ENCODE data around the gene NAP1L5. TPM values are rescaled to one million over a fixed set of nuclear protein-coding genes. Genes with fewer than 3 reads are reported as not detected.

The NAP1L5 gene
- total RNA-seq, 1 donor from 2014 or later: 4.4 TPM

DNA sequence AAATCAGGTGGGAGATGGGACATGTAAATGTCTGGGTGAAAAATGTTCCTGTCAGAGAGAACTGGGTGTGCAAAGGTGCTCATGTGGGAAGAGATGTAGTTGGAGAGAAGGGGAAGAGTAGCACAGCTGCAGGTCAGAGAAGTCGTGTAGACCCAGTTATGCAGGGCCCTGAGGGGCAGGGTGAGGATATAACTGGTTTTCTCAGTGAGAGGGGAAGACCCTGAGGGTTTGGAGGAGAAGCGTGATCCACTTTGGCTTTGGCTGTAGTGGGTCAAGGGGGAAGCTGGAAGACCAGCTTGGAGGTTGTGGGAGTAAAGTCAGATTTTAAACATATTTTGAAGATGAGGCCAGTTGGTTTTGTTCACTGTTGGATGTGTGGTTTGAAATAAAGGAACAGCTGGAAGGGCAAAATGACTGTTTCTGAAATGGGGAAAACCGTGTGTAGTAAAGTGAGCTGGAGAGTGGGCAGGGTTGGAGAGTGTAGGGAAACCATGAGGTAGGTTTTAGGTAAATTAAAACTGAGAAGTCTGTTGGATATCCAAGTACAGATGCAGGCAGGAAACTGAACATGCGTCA lies 44.2 kb downstream of the NAP1L5 start:
- no peak overlapping the region for H3K4me3 Mint-ChIP-seq
- peaks cover 10% of the 10 kb centered on the region for H3K9me3 Mint-ChIP-seq

DNA sequence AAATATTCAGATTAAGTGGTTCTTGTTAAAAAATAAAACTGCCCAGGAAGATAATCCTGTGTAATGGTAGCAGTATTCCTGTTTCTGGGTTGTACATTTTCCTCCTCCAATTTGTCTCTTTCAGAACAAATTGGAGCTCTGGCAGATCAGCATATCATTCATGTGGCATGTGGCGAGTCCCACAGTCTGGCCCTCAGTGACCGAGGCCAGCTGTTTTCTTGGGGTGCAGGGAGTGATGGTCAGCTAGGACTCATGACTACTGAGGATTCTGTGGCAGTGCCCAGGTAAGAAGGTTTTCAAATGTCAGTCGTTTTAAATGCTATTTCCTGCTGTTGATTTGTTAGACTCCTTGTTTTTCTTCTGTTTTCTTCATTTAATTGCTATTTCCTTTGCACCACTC lies 47.9 kb downstream of the NAP1L5 start:
- Mint-ChIP-seq H3K9me3 (no peaks in the 10 kb centered on the region), H3K27me3 (ENCODE audit: low read depth) (no peaks in the 10 kb centered on the region), H3K27ac (no peak overlapping the region), H3K36me3 (peaks cover 4% of the 10 kb centered on the region), H3K4me3 (no peak overlapping the region), H3K4me1 (no peaks in the 10 kb centered on the region)
- no peak for DNase-seq (ENCODE audit: low spot score in 2 of 2, unreplicated experiment in 2 of 2)
- TF ChIP-seq, protein P1, sequence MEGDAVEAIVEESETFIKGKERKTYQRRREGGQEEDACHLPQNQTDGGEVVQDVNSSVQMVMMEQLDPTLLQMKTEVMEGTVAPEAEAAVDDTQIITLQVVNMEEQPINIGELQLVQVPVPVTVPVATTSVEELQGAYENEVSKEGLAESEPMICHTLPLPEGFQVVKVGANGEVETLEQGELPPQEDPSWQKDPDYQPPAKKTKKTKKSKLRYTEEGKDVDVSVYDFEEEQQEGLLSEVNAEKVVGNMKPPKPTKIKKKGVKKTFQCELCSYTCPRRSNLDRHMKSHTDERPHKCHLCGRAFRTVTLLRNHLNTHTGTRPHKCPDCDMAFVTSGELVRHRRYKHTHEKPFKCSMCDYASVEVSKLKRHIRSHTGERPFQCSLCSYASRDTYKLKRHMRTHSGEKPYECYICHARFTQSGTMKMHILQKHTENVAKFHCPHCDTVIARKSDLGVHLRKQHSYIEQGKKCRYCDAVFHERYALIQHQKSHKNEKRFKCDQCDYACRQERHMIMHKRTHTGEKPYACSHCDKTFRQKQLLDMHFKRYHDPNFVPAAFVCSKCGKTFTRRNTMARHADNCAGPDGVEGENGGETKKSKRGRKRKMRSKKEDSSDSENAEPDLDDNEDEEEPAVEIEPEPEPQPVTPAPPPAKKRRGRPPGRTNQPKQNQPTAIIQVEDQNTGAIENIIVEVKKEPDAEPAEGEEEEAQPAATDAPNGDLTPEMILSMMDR (IDR thresholded peaks at IDR 0.05; ENCODE audit: unreplicated experiment): no peak

More for the DNA sequence above, 44.2 kb downstream of the NAP1L5 start:
- Mint-ChIP-seq H3K36me3 (peaks cover 19% of the 10 kb centered on the region), H3K4me1 (peaks cover 3% of the 10 kb centered on the region), H3K27me3 (ENCODE audit: low read depth) (no peaks in the 10 kb centered on the region), H3K27ac (no peak overlapping the region)
- TF ChIP-seq, protein P1 (IDR thresholded peaks at IDR 0.05; ENCODE audit: unreplicated experiment): no peak
- DNase-seq (ENCODE audit: low spot score in 2 of 2, unreplicated experiment in 2 of 2): no peak

DNA sequence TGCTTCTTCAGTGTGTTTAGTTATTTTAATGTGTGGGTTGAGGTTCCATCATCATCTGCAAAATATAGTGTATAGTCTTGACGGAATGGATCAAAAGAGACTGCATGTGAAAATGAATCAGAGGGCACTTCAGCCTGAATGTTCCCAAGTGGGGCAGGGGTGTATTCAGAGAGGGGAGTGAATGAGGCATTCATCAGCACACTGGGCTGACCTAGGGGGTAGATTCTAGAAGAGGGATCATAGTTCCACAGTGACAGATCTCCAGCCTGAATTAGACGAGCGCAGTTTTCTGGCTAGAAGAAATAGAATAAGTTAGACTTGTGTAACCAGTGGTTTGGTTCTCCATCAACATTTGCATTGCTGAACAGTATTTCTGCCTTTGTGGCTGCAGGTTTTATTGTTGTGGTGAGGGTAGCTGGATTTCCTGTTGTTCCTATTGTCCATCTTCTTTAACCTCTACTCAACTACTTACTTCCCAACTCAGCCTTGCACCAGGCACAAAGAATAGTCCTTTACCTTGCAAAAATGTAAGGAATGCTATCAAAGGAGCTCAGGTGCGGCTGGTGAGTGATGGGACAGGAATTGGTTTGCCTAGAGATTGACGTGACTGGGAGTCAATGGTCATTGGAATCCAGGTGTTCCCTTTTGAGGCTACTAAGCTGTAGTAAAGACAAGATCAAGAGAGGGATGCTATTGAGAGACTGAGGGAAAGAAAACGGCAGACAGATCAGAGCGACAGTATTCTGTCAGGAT lies 50.9 kb downstream of the NAP1L5 start:
- DNase-seq (ENCODE audit: low spot score in 2 of 2, unreplicated experiment in 2 of 2): no peak
- no peak overlapping the region for H3K27ac Mint-ChIP-seq

DNA sequence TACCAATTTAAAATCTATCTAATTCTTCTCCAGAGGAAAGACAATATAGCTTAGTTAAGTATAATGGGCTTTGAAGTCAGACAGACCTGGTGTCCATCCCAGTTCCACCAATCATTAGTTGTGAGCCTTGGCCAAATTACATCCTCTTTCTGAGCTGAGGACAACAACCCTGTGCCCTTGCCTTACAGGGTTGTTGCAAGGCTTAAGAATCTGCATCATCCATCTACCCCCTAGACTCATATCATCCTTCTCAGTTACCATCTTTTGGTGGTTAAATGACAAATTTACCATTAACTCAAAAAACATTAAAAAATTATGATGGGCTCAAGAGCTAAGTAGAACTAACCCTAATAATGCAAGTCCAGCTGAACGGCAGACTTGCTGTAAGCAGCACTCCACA lies 51.6 kb downstream of the NAP1L5 start:
- TF ChIP-seq, protein P1 (IDR thresholded peaks at IDR 0.05; ENCODE audit: unreplicated experiment): no peak
- no peaks in the 10 kb centered on the region for H3K4me1 Mint-ChIP-seq
- no peak for DNase-seq (ENCODE audit: low spot score in 2 of 2, unreplicated experiment in 2 of 2)
- H3K27ac Mint-ChIP-seq: no peak overlapping the region
- no peak overlapping the region for H3K4me3 Mint-ChIP-seq
- H3K27me3 Mint-ChIP-seq (ENCODE audit: low read depth): no peaks in the 10 kb centered on the region
- H3K9me3 Mint-ChIP-seq: peaks cover 17% of the 10 kb centered on the region
- no peaks in the 10 kb centered on the region for H3K36me3 Mint-ChIP-seq

More for the DNA sequence above, 50.9 kb downstream of the NAP1L5 start:
- Mint-ChIP-seq H3K4me1 (no peaks in the 10 kb centered on the region), H3K27me3 (ENCODE audit: low read depth) (no peaks in the 10 kb centered on the region), H3K9me3 (peaks cover 17% of the 10 kb centered on the region), H3K4me3 (no peak overlapping the region), H3K36me3 (no peaks in the 10 kb centered on the region)
- TF ChIP-seq, protein P1 (IDR thresholded peaks at IDR 0.05; ENCODE audit: unreplicated experiment): no peak

Other genes with a start within 250 kb of the NAP1L5 start
- 6.3 to 7.0 TPM (median 6.6 TPM) in 3 replicates for gene HERC5, start 240.7 kb downstream of the NAP1L5 start, total RNA-seq
- gene PYURF, start 174.1 kb downstream of the NAP1L5 start, total RNA-seq: 56.1 to 58.9 TPM (median 57.6 TPM) in 3 replicates
- gene HERC3, start 105.3 kb downstream of the NAP1L5 start, total RNA-seq: 15.8 to 17.2 TPM (median 17.0 TPM) in 3 replicates